Heart right ventricle (tissue), 16 donors: ENCODE results near the gene ZSCAN5A. TPM values are rescaled to one million over a fixed set of nuclear protein-coding genes. Genes with fewer than 3 reads are reported as not detected.

Source experiments
- ATAC-seq, 8 donors: fragments of 200-7000 bp; cut with Tn5 transposase; one replicate each; pipeline ENCODE4 v1.9.1; 2020; ENCODE audit warnings: mild to moderate bottlenecking in 8 of 8, moderate library complexity in 8 of 8, moderate number of reproducible peaks in 1 of 8
- DNase-seq, 2 donors: peaks; one replicate each; pipeline ENCODE4 v3.0.0-alpha.2; 2020
- H3K27ac ChIP-seq, 10 donors: fragments of 200-600 bp; sonication (generic) in 2 of 10; one replicate each; pipeline versions ENCODE4 v1.5.0 to v1.8.0; 2020 to 2022; ENCODE audit warnings: mild to moderate bottlenecking in 3 of 10
- H3K27me3 ChIP-seq, 7 donors: fragments of 200-600 bp; one replicate each; pipeline ENCODE4 v1.8.0; 2021 to 2022; ENCODE audit warnings: mild to moderate bottlenecking in 2 of 7
- H3K36me3 ChIP-seq, 9 donors: fragments of 200-600 bp; sonication (generic) in 1 of 9; one replicate each; pipeline versions ENCODE4 v1.5.0 to v1.8.0; 2020 to 2022; ENCODE audit warnings: mild to moderate bottlenecking in 2 of 9
- H3K4me1 ChIP-seq, 9 donors: fragments of 200-600 bp; sonication (generic) in 1 of 9; one replicate each; pipeline versions ENCODE4 v1.5.0 to v1.8.0; 2020 to 2022; ENCODE audit warnings: mild to moderate bottlenecking in 4 of 9
- H3K4me3 ChIP-seq, 10 donors: fragments of 200-600 bp; sonication (generic) in 2 of 10; one replicate each; pipeline versions ENCODE4 v1.5.0 to v1.8.0; 2020 to 2022; ENCODE audit warnings: mild to moderate bottlenecking in 7 of 10, moderate library complexity in 2 of 10
- H3K9me3 ChIP-seq, 11 donors: fragments of 200-600 bp in 10 of 11; sonication (generic) in 2 of 11; one replicate each; pipeline versions ENCODE4 v1.5.0 to v1.8.0; 2013 to 2022; ENCODE audit warnings: mild to moderate bottlenecking in 2 of 11, control low read depth in 1 of 11, moderate library complexity in 1 of 11
- WGBS, 2 donors: extraction: QIAGEN DNeasy Blood & Tissue Kit; methylation state at CpG; one replicate each; pipeline ENCODE4 v1.1.7; 2013; ENCODE audit warnings: inconsistent platforms in 1 of 2; 5-methylcytosine and 5-hydroxymethylcytosine counted together
- intact Hi-C, 10 donors: fragments of 100-400 bp; cut with DNase I; formaldehyde crosslinking; loops; one replicate each; pipeline versions ENCODE4 v1.11.1 to v1.14.2; 2022
- long read RNA-seq, 3 donors: library from polyadenylated mRNA; unstranded; transcript quantifications; one replicate each; pipeline ENCODE4 v2.0.0, GENCODE V29; 2020 to 2021
- polyA plus RNA-seq, 2 donors: library from polyadenylated mRNA; stranded (reverse); fragments of 200-250 nt; gene quantifications; one replicate each; pipeline ENCODE4 v1.2.3, GENCODE V29; 2013
- total RNA-seq, 10 donors: library from RNA; stranded (reverse); fragmentation: NEBNext Ultra II Directional in 3 of 10; extraction: Animal tissue kit (Norgen Biotek cat#: 25700) in 3 of 10; gene quantifications; one replicate each; pipeline versions ENCODE4 v1.2.1 to v1.2.4, GENCODE V29; 2021 to 2023
- TF ChIP-seq, protein P1 (sequence below), 9 donors: fragments of 200-600 bp; sonication (generic) in 2 of 9; IDR thresholded peaks; one replicate each; pipeline versions ENCODE4 v1.5.0 to v1.8.0; 2021 to 2022; ENCODE audit warnings: antibody characterized with exemption in 9 of 9, mild to moderate bottlenecking in 5 of 9, moderate library complexity in 1 of 9
- donor health status: Arrhythmogenic right ventricular cardiomyopathy.
- donor health status: ischemic (EF 13 %, LVEDD 7.1; RV severe dilation, severe dysfunction).
- donor health status: healthy with polysubstance abuse.
- donor health status: DM: no; HTN: yes; CAD: no.
- donor health status: DM: no; HTN: no; CAD: no.
- donor health status: ischemic (EF 25% LVEDD 6.9; RV normal size, moderate dysfunction).
- donor health status: ischemic (EF 25% LVEDD 5.7; RV mildly dilated, moderate dysfunction).
- donor health status: healthy.
- donor health status: DM: yes; HTN: yes; CAD: no.
- donor health status: Ischemic cardiomyopathy.
- donor health status: ischemic (EF 35%, LVEDD 5.7; RV mildly dilated, moderate dysfunction).
- donor health status: nonischemic (EF 11% LVEDD 7.7; RV severe dilation, severe dysfunction).
- donor health status: DM: yes; HTN: yes; CAD: no.
- donor health status: PGD.
- donor health status: ischemic (EF 29% LVEDD 5.4; RV normal size, mild dysfunction).
- donor health status: nonischemic (EF 23%, LVEDD 6.1; RV moderate dilation, normal function).

The ZSCAN5A gene, protein sequence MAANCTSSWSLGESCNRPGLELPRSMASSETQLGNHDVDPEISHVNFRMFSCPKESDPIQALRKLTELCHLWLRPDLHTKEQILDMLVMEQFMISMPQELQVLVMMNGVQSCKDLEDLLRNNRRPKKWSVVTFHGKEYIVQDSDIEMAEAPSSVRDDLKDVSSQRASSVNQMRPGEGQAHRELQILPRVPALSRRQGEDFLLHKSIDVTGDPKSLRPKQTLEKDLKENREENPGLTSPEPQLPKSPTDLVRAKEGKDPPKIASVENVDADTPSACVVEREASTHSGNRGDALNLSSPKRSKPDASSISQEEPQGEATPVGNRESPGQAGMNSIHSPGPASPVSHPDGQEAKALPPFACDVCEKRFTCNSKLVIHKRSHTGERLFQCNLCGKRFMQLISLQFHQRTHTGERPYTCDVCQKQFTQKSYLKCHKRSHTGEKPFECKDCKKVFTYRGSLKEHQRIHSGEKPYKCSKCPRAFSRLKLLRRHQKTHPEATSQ
- total RNA-seq (10 to 100 TPM; 17.7 to 33.4 (median 21.4) TPM), polyA plus RNA-seq (10 to 100 TPM in 1 of 2 donors, 1 to 10 TPM in 1; 9.5 to 10.4 TPM)
- long read RNA-seq, donor 1, partial matches to known transcripts: 1 of 8 reads
- long read RNA-seq, donor 1, other reads (novel, unspliced or antisense): 5 of 8 reads
- long read RNA-seq, donor 2, partial matches to known transcripts: 1 of 14 reads
- long read RNA-seq, donor 2, other reads (novel, unspliced or antisense): 10 of 14 reads
- long read RNA-seq, donor 3, partial matches to known transcripts: 0 of 18 reads
- long read RNA-seq, donor 3, other reads (novel, unspliced or antisense): 17 of 18 reads

GRCh38 chr19:56314381-56315076 lies at the start of gene ZSCAN5A:
Gene ZSCAN5A, minus strand, starts transcription at chr19:56314839. Its CDS starts 89,793 bp downstream, at chr19:56225046.
- WGBS, 2 donors: 0 to 1% methylated on average over 47 of the region's 47 CpGs
- Histone ChIP-seq H3K4me3 (peak within 1 kb of the TSS; percentile 40 to 83 (median 72)), H3K27ac (peak within 1 kb of the TSS; percentile 71 to 99 (median 96)), H3K4me1 (peaks cover 0 to 49% (median 18%) of the 10 kb centered on the region in 9 donors), H3K36me3 (peaks cover 0 to 31% (median 10%) of the 10 kb centered on the region in 9 donors), H3K27me3 (no peaks in the 10 kb centered on the region), H3K9me3 (no peaks in the 10 kb centered on the region)
- peak; percentile 97 to 99 for DNase-seq
- peak; percentile 91 to 97 (median 95) for ATAC-seq
- TF ChIP-seq, protein P1, sequence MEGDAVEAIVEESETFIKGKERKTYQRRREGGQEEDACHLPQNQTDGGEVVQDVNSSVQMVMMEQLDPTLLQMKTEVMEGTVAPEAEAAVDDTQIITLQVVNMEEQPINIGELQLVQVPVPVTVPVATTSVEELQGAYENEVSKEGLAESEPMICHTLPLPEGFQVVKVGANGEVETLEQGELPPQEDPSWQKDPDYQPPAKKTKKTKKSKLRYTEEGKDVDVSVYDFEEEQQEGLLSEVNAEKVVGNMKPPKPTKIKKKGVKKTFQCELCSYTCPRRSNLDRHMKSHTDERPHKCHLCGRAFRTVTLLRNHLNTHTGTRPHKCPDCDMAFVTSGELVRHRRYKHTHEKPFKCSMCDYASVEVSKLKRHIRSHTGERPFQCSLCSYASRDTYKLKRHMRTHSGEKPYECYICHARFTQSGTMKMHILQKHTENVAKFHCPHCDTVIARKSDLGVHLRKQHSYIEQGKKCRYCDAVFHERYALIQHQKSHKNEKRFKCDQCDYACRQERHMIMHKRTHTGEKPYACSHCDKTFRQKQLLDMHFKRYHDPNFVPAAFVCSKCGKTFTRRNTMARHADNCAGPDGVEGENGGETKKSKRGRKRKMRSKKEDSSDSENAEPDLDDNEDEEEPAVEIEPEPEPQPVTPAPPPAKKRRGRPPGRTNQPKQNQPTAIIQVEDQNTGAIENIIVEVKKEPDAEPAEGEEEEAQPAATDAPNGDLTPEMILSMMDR (IDR thresholded peaks at IDR 0.05): no peak
- intact Hi-C loops: loop anchor here in 5 of 10 donors (2.0 to 10.0 kb wide), 4 partner anchors 54 to 174 kb away; partner anchors contain the start of genes ZNF444 (in 3 of the 5) and ZNF582 (in 2 of the 5)

DNA sequence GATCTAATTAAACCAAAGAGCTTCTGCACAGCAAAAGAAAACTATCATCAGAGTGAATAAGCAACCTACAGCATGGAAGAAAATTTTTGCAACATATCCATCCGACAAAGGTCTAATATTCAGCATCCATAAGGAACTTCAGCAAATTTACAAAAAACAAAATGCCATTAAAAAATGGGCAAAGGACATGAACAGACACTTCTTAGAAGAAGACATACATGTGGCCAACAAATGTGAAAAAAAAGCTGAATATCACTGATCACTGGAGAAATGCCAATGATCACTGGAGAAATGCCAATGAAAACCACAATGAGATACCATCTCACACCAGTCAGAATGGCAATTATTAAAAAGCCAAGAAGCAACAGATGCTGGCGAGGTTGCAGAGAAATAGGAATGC lies 46.2 kb upstream of the ZSCAN5A start:
- TF ChIP-seq, protein P1 (IDR thresholded peaks at IDR 0.05): no peak
- peaks cover 0 to 24% (median 0%) of the 10 kb centered on the region in 9 donors for H3K36me3 ChIP-seq
- H3K4me3 ChIP-seq: no peak overlapping the region
- intact Hi-C loops: no loop called here
- peaks cover 0 to 68% (median 19%) of the 10 kb centered on the region in 11 donors for H3K9me3 ChIP-seq
- H3K27me3 ChIP-seq: no peaks in the 10 kb centered on the region
- H3K27ac ChIP-seq: no peak overlapping the region
- WGBS, 2 donors: 94 to 99% methylated on average over 2 of the region's 2 CpGs
- no peak for DNase-seq
- ATAC-seq: no peak
- H3K4me1 ChIP-seq: no peaks in the 10 kb centered on the region

- Histone ChIP-seq H3K27ac (no peak overlapping the region), H3K9me3 (peaks cover 0 to 30% (median 8%) of the 10 kb centered on the region in 11 donors), H3K4me1 (no peaks in the 10 kb centered on the region), H3K36me3 (peaks cover 0 to 23% (median 0%) of the 10 kb centered on the region in 9 donors), H3K4me3 (no peak overlapping the region), H3K27me3 (no peaks in the 10 kb centered on the region)
- DNase-seq (no peak), ATAC-seq (no peak)
- TF ChIP-seq, protein P1 (IDR thresholded peaks at IDR 0.05): no peak
- WGBS, 2 donors: 63 to 70% methylated on average over 2 of the region's 2 CpGs
- intact Hi-C loops: loop anchor here in 2 of 10 donors (10.0 kb wide), 2 partner anchors 182 to 282 kb away; partner anchors contain the start of gene GALP (in 1 of the 2)
These were observed 42.3 kb upstream of the ZSCAN5A start for GRCh38 chr19:56356944-56357343.
